DMS114 treated with DMSO at 0.1 percent for 48 hours (cell line): Measurements from ENCODE around the gene LELP1.
"Not testable (repeated sequence)": the region's sequence is repeated elsewhere in the genome, so short reads cannot be mapped to it uniquely, and the experiment has no call there.

Experiments used
- DNase-seq: peaks from one replicate; lab custom pipeline; 2025; ENCODE audit not compliant: unreplicated experiment; lab: John Stamatoyannopoulos, UW

LELP1 gene

DNA sequence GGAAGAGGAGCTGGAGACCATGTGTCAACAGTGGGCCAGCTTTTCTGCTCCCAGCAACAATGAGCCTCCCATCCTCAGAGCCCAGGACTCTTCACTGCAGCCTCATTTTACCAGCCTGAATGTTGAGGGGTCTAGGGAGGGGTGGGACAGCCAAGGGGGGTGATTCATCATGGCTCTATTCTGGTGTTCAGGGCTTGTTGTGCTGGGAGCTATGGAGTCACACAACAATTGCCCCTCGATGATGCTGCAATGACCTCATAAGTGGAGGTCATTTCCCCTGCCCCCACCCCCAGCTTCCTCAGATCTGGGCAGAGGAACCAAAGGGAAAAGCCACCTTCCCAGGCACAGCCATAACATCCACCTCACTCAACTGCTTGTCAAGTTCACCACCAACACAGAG, at the start of gene LELP1:
Gene LELP1, plus strand, starts transcription at position 301 of the 400 bp plus-strand sequence. CDS start 1,278 bp downstream, outside the sequence.
- DNase-seq = no peak

DNA sequence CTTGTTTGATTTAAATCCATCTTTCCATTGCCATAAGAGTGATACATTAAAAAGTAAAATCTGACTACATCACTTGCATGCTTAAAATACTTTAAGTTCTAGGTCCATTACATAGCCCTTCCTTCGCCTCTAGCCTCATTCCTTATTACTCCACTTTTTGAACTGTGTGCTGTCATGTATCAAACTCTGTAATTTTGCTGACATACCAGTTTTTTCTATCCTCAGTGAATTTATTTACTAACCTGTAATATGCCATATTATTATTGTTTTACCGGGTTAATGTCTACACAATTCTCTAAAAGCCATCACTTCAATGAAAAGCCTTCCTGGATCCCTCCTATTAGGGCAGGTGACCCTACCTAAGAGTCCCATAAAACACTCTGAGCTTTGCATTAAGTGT, 47.7 kb upstream of the LELP1 start:
- no peak for DNase-seq

DNA sequence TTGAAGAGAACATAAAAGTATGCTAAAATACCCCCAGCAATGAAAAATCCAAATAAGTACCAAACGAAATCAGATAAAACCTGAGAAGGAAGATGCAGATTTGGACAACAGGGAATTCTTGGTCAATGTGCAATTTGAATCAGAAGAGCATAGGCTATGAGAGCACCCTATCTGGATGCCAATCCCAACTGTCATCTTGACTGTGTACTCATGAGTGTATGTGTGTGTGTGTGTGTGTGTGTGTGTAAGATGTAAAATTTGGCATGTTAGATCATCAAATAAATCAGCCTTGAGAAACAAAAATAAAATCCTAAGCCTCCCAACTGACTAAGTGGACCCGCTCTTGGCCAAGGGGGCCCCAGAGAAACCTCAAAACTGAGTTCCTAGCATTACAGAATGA, 34.5 kb upstream of the LELP1 start:
- no peak for DNase-seq

DNA sequence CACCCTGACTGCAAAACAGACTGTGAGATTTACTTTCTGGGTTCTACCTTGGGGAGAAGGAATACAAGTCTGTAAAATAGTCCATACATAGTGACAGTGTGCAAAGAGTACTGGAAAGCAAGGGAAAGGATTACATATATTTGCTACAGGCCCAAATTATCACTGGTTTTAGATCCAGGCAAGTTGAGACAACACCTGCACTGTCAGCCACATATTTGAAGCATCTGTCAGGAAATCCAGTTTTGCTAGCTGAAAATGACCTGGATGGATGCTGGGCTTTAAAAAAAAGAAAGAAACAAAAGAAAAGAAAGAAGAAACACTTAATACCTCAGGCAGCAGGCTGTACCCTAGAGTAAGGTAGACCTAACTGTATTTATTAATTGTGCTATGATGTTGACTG, 28.6 kb upstream of the LELP1 start:
- DNase-seq = no peak

DNA sequence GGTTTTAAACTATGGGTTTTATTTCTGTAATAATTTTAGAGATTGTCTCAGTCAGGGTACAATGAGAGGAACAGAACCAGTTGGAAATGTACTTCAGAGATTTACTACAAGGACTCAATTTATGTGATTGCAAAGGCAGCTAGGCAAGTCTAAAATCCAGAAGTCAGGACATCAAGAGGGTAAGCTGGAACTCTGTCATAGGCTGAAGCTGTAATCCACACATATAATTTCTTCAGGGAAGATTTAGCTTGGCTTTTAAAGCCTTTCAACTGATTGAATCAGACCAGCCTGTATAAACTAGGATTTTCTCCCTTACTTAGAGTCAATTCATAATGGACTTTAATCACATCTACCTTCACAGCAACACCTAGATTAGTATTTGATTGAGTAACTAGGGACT, 24.3 kb upstream of the LELP1 start:
- DNase-seq = no peak

DNA sequence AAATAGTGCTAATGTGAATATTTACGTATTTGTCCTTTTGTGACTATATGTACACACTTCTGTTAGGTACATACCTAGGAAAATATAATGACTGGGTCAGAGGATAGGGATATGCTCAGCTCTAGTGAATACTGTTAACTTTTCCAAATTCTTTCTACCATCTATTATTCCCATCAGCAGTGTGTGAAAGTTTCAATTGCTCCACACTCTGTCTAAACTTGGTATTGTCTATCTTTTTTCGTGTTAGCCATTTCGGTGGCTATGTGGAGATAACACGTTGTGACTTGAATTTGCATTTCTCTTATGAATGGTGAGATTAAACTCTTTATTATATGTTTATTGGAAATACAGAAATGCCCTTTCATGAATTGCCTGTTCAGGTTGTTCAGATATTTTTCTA, 22.7 kb upstream of the LELP1 start:
- DNase-seq = no peak

DNA sequence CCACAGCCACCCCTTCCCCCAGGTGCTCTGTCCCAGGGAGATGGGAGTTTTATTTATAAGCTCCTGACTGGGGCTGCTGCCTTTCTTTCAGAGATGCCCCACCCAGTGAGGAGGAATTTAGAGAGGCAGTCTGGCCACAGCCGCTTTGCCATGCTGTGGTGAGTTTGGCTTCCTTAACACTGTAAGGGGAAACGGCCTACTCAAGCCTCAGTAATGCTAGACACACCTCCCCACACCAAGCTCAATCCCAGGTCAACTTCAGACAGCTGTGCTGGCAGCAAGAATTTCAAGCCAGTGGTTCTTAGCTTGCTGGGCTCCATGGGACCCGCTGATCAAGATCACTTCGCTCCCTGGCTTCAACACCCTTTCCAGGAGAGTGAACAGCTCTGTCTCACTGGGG, 14.9 kb upstream of the LELP1 start:
- not testable (repeated sequence) for DNase-seq

DNA sequence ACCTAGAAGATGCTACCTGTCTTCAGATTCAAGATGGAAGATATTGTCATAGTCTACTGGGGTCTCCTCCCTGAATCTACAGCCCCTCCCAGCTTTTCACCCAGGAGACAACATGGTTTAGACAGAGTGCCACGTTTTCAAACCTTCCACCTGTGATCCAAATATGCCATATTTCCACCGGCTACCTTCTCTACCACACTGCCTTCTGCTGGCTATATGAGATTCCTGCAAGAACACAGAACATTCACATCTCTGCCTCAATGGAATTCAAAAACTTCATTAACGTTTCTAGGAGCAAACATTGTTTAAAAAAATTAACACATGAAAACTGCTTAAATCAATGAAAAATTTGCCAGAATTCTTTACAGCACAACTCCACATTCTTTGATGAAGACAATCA, 12.9 kb upstream of the LELP1 start:
- DNase-seq = no peak

DNA sequence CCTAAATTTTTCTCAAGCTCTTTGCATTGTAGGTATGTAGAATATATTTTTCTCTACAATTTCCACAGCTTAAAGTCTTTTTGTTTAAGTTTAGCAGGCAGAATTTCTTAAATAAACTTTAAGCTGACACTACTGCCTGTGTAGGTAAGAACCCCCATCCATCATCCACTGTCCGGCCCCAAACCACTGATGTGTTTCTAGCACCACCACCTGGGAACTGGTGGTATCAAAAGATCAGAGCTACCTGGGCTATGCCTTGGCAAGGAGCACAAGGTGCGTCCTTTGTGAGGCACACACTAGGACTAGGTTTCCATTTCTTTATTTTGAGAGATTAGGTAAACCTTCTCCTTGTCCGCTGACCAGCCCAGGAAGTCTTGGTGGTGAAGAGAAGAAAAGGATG, 10.5 kb upstream of the LELP1 start:
- no peak for DNase-seq

DNA sequence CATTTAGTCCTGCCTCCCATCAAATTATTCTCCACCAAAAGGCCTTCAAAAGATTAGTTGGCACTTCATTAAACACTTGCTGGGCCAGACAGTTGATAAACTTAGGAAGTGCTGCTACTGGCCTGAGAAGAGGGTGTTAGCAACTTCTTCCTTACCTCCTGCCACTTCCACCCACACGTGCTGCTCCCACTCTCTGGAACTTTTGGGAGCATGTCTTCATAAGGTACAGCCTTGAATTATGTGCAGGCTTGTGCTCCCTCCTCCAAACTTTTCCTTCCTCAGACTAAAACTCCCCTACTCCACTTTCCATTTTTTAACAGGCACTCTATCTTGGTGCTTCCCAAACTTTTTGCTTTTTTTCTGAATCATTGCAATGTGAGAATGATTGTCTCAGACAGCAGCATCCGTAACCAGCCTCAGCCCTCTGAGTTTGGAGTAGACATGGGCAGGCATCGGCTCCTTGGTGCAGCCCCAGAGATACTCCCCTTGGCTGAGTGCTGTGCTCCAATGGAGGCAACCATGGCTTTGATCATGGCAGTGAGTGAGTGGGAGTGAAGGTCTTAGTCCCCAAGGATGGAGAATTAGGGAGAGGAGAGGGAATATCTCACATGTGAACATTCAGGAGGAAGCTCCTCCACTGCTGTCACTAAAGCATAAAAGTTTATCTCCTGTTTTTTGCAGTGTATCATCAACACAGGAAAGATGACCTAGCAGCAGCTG, 8.7 kb upstream of the LELP1 start:
- no peak for DNase-seq

DNA sequence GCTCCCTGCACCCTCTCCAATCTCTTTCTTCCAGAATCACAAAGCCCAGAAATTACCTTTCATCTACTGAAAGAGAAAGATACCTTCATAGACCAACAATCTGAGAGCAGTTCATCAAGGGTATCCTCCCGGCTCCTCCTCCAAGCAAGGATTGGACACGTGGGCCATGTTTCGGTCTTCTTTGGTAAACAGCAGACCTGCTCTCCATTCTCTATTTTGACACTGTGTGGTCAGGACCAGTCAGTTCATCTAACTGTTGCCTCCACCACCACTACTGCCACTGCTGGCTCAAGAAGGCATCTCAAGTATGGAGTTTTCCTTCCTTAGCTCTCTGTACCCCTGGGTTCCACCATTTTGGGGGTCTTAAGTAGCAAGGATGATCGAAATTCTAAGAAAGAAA, 8.0 kb upstream of the LELP1 start:
- no peak for DNase-seq

DNA sequence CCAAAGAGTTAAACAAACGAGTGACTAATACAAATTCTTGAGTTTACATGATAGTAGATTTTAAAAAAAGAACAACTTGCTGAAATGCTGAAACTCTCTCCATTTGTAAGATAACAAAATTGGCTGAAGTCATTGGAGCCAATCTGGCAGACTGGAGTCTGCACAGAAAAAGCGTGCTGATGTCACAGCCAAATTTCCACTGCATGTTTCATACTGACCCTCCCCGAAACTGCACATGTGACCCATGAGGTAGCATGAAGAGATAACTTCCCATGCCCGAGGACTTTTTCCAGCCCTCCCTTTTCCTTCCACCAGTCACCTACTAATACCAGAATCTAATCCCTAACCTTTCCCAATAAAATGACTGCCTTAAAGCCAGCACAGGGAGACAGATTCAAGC, 1.2 kb upstream of the LELP1 start:
- DNase-seq = no peak

DNA sequence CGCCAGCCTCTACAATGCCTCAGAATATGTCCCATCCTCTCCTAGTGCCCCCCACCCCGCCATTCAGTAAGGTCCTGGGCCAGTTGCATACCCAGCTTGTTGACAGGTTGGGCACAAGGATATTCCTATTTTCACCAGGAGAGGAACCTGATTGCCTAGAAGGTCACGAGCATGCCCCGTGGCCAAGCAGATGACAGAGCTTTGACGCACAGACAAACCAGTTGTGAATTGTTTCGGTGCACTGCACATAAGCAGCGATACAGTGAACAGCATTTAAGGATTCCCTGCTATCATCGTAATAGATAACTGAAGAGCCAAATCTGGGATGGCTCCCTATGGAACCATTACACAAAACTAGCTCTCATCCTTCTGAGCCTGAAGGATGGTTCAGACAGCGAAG, 3.4 kb downstream of the LELP1 start:
- DNase-seq = no peak

DNA sequence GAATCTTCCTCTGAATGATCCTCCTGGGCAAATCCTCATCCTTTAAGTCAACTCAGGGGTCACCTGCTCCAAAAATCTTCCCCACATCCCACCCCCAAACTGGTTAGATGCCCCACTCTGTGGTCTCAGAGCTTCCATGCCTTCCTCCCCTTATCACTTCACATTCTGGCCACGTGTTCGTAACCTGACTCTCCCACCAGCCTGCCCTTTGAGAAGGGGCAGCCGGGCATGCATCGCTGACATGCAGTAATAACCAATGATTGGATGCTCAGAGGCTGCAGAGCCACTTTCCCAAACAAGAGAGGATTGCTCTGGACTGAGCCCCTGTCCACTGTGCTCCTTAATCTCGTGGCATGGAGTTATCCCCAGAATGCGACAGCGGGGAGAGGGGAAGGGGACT, 7.0 kb downstream of the LELP1 start:
- no peak for DNase-seq

DNA sequence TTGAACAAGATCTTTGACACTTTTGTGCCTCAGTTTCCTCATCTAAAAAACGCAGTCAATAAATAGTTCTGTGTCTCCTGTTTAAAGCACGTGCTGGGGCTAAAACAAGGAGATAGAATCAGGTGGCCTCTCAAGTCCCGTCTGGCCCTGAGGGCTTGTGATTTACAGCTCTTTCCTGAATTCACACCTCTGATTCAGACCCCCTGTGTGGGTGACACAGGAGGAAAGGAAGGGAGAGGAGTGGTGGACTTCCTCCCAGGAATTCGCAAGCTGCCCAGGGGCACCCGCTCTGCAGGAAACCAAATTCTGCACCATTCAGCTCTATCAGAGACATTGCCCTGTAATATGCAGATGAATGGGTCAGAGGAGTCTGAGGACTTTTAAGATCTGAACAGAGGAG, 9.0 kb downstream of the LELP1 start:
- DNase-seq = no peak

DNA sequence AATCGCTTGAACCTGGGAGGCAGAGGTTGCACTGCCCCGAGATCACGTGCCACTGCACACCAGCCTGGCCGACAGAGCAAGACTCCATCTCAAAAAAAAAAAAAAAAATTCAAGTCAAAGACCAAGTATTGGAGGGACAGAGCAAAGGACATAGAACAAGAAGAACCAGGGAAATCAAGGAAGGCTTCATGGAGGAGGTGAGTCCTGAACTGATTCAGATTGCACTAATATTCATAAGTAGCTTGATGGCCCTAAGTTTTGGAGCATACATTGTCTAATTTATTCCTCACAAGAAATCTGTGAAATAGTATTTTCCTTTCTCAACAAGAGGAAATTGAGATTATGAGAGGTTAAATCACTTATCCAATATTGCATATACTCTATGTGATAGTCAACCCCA, 10.3 kb downstream of the LELP1 start:
- no peak for DNase-seq

DNA sequence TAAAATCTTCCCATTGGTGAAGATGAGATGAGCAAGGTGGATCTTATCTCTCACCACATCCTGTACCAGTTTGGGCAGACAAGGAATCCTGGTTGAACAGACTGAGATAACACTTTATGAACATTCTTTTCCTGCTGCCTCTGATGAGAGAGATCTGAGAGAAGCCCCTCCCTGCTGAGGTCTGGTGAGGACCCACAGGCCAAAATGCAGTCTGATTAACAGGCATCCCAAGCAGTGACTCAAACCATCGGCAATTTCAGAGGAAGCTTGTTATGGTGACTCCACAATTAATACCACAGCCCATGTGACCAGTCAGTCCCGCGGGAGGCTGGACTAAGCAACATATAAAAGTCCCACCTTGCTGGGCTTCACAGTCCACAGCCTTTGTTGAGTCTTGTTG, 14.0 kb downstream of the LELP1 start, which contains the start of gene PRR9:
Gene PRR9, plus strand, starts transcription at position 373 of the 400 bp plus-strand sequence. CDS start 561 bp downstream, outside the sequence.
- no peak for DNase-seq

DNA sequence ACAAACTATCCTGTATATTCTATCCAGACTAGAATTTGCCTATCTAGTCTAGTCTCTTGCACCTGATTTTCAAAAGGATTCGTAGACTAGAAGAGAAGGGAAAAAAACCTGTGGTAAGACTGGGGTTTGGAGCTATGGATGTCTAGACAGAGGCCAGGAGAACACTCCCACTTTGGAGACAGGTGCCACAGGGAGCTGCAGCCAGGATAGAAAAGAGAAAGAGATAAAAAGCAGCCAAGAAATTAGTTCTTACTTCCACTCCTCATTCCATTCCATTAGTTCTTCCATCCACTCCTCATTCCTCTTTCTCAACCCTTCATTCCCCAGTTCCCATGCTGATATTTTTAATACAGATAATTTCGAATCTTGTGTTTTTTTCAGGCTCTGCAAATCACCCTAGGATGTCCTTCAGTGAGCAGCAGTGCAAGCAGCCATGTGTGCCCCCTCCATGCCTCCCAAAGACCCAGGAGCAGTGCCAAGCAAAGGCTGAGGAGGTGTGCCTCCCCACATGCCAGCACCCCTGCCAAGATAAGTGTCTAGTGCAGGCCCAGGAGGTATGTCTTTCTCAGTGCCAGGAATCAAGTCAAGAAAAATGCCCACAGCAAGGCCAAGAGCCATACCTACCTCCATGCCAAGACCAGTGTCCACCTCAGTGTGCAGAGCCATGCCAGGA, 14.7 kb downstream of the LELP1 start:
- no peak for DNase-seq

DNA sequence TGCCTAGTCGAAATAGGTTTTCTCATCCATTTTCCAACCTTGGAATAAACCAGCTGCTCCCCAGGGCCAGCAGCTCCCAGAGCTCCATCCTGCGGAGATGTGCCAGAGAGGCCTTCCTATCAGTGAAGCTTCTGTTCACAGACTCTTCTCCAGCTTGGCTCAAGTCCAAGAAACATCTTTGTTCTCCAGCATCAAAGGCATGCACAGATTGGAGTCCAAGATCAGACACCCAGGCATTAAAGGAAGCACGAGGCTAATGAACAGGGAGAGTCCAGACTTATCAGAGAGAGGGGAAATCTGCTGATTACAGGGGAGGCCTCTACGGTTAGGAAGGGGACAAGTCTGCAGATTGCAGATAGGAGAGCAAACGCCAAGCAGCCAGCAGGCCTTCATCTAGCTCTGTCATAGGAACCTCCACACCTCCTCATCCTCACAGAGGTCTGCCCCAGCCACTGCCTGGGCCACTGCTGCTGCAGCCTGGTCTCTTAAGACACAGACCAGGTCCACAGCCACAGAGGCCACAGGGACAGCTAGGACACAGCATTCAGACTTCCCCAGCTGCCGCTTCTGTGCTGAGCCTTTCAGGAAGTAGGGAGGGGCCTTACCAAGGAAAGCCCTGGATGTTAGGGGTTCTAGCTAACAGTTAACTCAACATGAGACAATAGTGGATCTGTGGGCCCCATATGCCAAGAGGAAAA, 17.5 kb downstream of the LELP1 start:
- no peak for DNase-seq

DNA sequence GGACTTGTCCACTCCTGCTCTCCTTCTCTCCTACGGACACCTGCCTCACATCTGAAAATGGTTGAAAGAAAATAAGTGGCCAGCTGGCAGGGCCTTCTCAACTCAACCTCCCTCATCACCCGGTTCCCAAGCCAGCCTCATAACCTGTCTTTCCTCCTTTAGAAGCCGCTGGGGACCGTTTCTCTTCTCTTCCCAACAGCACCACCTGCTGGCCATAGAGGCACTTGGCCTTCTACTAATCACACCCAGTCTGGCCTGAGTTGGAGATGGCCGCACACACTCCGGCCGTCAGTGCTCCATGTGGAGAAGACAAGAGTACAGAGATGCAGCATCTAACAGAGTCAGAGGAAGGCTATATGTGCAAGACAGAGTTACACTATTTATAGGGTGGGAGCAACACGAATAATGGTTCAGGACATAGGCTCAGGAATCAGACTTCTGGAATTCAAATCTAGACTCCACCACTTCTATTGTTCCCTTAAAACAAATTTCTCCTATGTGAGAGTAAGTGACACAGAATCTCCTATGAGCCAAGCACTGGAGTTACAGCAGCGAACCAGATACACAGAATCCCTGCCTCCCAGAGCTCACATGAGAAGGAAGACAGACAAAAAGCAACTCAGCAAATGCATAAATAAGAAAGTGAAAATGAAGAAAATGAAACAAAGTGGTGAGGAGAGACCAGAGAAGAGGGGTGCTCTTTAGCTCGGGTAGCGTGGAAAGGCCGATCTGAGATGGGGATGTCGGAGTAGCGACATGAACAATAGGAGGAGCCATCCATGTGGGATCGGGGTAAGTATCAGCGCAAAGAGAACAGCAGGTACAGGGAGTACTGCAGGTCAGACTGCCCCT, 20.0 kb downstream of the LELP1 start:
- peak; percentile 72 for DNase-seq

DNA sequence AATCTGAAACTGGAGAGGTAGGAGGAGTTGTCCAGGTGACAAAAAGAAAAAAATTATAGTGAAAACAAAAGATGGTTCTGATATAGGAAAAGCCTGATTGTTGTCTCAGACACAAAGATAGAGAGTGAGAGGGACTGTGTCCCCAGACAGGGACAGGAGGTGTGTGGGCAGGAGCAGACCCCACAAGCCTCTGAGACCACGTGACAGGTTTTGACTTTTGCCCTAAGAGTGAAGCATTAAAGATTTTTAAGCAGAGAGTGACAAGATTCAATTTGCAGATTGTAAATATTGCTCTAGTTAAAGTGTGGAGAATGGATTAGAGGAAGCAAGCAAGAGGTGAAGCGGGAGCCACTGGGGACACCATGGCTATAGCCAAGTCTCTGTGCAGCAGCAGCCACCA, 24.6 kb downstream of the LELP1 start:
- DNase-seq = no peak
